GM19043 (cell line): ENCODE data around the gene GHRL.

Experiments used
- ATAC-seq: cut with Tn5 transposase; IDR thresholded peaks from one replicate; pipeline ENCODE4 v1.9.1; 2021; ENCODE audit warnings: low read depth; ENCODE audit not compliant: unreplicated experiment

The GHRL gene

DNA sequence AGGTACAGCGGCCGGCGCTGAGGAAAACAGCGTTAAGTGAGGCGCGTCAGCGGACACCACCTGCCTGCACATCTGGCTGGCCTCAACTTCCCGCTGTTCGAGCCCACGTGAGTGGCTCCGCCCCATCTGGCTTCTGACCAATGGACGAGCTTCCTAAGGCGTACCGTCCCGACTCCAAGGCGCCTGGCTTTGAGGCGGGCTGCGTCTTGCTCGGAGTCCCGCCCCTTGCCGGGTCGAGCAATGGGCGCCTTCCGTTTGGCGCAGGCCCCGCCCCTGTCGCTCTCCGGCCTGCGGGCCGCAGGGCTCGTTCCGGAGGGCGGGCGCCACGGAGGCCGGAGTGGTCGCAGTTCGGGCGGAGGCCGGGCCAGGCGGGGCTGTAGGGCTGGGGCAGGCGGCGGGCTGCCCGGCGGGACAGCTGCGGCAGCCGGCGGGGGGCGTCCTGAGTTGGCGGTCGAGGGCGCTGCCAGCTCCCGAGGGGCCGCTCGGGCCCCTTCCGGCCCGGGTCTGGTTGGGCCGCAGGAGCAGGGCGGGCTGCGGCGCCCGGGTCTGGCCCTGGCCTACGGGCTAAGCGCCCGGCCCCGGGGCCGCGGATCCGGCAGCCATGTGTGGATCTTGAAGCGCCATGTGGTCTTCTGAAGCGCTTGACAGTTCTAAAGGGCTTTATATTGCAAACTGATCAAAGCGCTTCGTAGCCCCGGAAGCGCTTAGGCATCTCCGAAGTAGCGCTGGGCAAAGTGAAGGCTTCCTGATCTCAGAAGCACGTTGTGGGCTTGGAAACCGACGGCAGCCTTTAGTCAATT lies 44.4 kb downstream of the GHRL start, which contains the start of gene TATDN2:
TSS of gene TATDN2 (plus strand) at position 276 of the 800 bp plus-strand sequence. CDS start 742 bp downstream, outside the sequence.
- peak; percentile 93 for ATAC-seq

DNA sequence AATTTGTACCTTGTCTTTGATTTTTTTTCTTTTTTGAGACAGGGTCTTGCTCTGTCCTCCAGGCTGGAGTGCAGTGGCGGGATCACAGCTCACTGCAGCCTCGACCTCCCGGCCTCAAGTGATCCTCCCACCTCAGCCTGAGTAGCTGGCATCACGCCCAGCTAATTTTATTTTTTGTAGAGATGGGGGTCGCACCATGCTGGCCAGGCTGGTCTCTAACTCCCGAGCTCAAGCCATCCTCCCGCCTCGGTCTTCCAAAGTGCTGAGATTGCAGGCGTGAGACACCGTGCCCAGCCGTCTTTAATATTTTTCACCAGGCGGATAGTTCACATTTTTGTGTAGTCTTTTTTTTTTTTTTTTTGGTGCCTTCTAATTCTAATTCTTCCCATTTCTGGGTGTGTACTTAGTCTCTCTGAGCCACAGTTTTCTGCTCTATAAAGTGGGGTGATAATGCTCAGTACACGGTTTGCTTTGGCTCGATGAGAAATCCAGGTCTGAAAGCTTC lies 45.0 kb downstream of the GHRL start:
- ATAC-seq, result no peak

DNA sequence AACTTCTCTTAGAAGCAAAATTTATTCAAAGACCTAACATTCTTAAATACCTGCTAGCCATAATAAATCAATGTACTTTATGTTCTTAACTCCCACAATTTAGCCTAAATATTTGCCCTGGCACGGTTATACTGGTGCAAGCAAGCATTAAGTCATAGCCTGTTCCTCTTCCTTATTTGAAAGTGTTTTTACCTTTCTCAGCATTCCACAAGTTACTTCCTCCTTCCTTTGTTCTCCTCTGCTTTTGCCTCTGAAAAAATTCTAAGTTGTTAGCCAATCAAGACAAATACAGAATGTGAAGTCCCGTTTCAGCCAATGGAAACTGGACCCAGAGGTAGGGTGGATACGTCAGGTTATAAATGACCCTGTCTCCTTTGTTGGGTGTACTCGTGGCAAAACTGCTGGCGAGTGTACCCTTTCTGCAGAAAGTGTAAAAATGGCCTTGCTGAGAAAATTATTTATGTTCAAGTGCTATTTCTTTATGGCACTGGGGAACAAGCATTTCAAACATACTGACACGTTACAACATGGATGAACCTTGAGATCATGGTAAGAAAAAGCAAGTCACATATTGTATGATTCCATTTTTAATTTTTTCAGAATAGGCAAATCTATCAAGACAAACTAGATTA lies 47.5 kb downstream of the GHRL start:
- ATAC-seq, result no peak

DNA sequence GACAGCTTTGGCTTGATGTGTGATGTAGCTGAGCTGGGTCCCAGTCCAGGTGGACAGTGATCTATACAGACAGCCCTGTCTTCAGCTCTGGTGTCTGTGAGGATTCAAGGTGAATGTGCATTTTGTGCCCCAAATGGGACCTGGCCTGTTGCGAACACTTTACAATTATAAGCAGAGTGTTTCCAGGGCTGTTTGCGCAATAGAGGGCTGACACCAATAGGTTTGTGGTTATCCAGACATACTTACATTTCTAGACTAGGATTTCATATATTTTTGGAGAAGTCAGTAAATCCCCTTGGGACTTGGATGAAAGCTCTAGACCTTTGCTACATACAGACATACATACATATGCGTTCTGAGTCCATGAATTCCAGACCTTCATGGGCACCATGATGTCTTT lies 48.7 kb downstream of the GHRL start:
- no peak for ATAC-seq

DNA sequence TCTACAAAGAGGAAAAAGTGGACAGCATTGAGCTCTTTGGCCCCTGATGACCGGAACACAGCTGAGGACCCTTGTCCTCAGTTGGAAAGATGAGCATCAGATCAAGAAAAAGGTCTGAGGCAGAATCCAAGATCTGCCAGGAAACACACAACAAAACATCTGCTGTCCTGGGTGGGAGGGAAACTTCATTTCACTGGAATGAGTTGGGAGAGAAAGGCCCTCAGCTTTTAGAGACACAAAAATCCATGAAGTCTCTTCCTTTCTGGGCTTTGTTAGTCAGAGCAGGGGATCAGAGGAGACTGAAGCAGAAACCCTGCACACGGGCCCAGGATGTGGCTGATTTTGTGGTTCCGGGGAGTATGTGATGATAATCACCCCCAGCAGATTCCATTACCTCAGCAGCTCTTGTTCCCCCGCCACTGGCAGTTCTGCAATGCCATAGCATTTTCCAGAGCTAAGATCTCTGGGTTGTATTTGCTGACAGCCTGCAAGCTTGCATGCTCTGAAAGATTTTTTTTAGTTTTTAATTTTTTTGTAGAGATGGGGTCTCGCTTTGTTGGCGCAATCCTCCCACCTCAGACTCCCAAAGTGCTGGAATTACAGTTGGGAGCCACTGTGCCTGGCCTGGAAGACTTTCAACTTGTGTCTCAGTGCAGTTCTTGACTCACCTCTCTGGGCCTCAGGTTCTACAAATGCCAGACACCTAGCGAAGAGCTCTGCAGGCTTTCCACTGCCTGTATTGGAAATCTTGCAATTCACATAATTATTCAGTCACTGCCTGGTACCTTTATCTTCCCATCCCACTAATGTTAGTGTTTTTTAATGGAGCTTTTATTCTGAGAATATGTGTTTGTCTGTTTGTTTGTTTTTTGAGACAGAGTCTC lies 50.3 kb downstream of the GHRL start:
- no peak for ATAC-seq

DNA sequence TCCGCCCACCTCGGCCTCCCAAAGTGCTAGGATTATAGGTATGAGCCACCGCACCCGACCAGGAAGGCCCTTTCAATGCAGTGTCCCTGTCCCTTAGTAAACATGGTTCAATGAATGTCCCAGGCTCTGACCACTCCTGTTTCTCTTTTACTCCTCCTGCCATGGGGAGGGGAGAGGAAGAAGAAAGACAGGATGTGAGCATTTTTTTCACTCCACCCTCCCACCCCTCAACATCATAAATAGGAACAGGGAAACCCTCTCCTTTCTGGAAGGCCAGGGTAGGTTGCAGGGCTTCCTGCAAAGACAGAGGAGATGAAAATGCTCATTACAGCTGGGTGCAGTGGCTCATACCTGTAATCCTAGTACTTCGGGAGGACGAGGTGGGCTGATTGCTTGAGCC lies 51.9 kb downstream of the GHRL start:
- no peak for ATAC-seq

DNA sequence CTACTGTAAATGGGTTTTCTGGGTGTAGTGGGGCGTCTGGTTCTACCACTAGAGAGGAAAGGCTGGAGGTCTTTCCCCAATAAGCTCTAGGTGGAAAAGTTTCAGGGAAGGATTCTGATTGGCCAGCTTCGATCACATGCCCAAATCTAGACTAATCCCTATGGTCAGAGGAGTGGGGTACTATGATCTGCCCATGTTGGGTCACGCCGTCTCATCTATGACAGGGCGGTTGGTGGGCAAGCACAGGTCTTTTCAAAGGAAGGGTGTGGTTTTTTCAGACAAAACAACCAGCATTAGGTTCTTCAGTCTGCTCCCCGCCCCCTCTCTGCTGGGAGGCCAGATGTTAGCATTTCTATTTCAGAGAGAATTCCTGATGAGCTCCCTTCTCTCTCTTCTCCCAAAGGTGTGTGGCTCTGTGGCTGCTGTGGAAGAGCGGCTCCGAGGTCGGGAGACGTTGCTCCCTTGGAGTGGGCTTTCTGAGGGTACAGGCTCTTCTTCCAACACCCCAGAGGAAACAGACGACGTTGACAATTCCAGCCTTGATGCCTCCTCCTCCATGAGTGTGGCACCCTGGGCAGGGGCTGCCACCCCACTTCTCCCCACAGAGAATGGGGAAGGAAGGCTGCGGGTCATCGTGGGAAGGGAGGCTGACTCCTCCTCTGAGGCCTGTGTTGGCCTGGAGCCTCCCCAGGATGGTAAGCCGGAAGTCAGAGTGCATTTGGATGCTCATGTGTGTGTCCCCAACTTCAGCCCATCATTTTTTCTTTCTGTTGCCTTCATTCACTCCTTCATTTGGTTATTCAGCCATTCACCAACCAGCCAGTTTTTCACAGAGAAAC lies 54.2 kb downstream of the GHRL start:
- ATAC-seq, result no peak
